DND-41 (cell line): Measurements from ENCODE around the gene MRPL58.

ENCODE experiments used
- ATAC-seq: fragments of 200-7000 bp; cut with Tn5 transposase; 3 replicates; pipeline ENCODE4 v1.9.1; 2021; ENCODE audit warnings: low read depth; ENCODE audit not compliant: insufficient read depth
- DNase-seq: peaks from one replicate; pipeline ENCODE4 v3.0.0-alpha.2; 2020
- H2AFZ ChIP-seq: 2 replicates; pipeline ENCODE4 v1.6.0; 2012; ENCODE audit warnings: low read depth, low read length
- H3K27ac ChIP-seq: 2 replicates; pipeline ENCODE4 v1.5.1; 2012; ENCODE audit warnings: low read length, inconsistent platforms
- H3K27me3 ChIP-seq: fragments of 200-600 bp; sonication (generic); 2 replicates; pipeline ENCODE4 v1.6.0; 2012; ENCODE audit warnings: low read length, mild to moderate bottlenecking, inconsistent platforms; ENCODE audit not compliant: insufficient read depth, poor library complexity
- H3K36me3 ChIP-seq: 2 replicates; pipeline ENCODE4 v1.5.1; 2012; ENCODE audit warnings: low read length, inconsistent platforms; ENCODE audit not compliant: insufficient read depth
- H3K4me1 ChIP-seq: 2 replicates; pipeline ENCODE4 v1.5.1; 2012; ENCODE audit warnings: mild to moderate bottlenecking, low read length; ENCODE audit not compliant: insufficient read depth
- H3K4me2 ChIP-seq: 2 replicates; pipeline ENCODE4 v1.6.0; 2012; ENCODE audit warnings: mild to moderate bottlenecking, moderate library complexity, low read length, inconsistent platforms; ENCODE audit not compliant: insufficient read depth
- H3K4me3 ChIP-seq, 2 experiments: fragments of 200-600 bp in 1 of 2; shearing (Covaris generic) in 1 of 2; 2 replicates each; pipeline ENCODE4 v1.5.1; 2012 to 2016; ENCODE audit warnings: inconsistent platforms in 2 of 2, low read length in 2 of 2, mild to moderate bottlenecking in 2 of 2, low read depth in 1 of 2, moderate library complexity in 1 of 2
- H3K79me2 ChIP-seq: 2 replicates; pipeline ENCODE4 v1.6.0; 2012; ENCODE audit warnings: low read length, inconsistent platforms; ENCODE audit not compliant: insufficient read depth
- H3K9ac ChIP-seq: 2 replicates; pipeline ENCODE4 v1.6.0; 2012; ENCODE audit warnings: low read depth, mild to moderate bottlenecking, inconsistent platforms, low read length, moderate library complexity
- H3K9me3 ChIP-seq: 2 replicates; pipeline ENCODE4 v1.5.1; 2012; ENCODE audit warnings: low read length, moderate library complexity, mild to moderate bottlenecking, inconsistent platforms; ENCODE audit not compliant: insufficient read depth, severe bottlenecking
- H4K20me1 ChIP-seq: 2 replicates; pipeline ENCODE4 v1.6.0; 2012; ENCODE audit warnings: low read length; ENCODE audit not compliant: insufficient read depth
- CTCF ChIP-seq: IDR thresholded peaks from 2 replicates; pipeline ENCODE4 v1.5.1; 2012; ENCODE audit warnings: borderline replicate concordance, low read length, moderate library complexity, mild to moderate bottlenecking; ENCODE audit not compliant: poor library complexity, severe bottlenecking; ENCODE audit errors: extremely low read depth
- EZH2 ChIP-seq: IDR thresholded peaks from 3 replicates; pipeline ENCODE4 v1.6.1; 2012; ENCODE audit warnings: borderline replicate concordance, low read depth, mild to moderate bottlenecking, moderate library complexity, low read length, inconsistent platforms; ENCODE audit not compliant: severe bottlenecking

MRPL58 gene

GRCh38 chr17:75009139-75009724 lies 3.2 kb upstream of the MRPL58 start:
- DNase-seq: no peak
- no peak overlapping the region for H3K27ac ChIP-seq
- no peak overlapping the region for H3K4me2 ChIP-seq
- peaks cover 20% of the 10 kb centered on the region for H3K4me1 ChIP-seq
- H3K9ac ChIP-seq: no peak overlapping the region
- no peaks in the 10 kb centered on the region for H4K20me1 ChIP-seq
- no peaks in the 10 kb centered on the region for H3K27me3 ChIP-seq
- H3K36me3 ChIP-seq: peaks cover 5% of the 10 kb centered on the region; the same call in 1 of the 2 replicates
- ATAC-seq: no peak
- no peaks in the 10 kb centered on the region for H3K9me3 ChIP-seq
- no peak overlapping the region for H2AFZ ChIP-seq
- H3K79me2 ChIP-seq: peaks cover 15% of the 10 kb centered on the region
- TF ChIP-seq EZH2 (no peak), CTCF (no peak)
- H3K4me3 ChIP-seq: no peak overlapping the region

- DNase-seq (no peak), ATAC-seq (no peak)
- Histone ChIP-seq H3K36me3 (peaks cover 5% of the 10 kb centered on the region), H3K9me3 (no peaks in the 10 kb centered on the region), H3K27me3 (no peaks in the 10 kb centered on the region), H3K4me2 (no peak overlapping the region), H3K9ac (no peak overlapping the region), H3K4me3 (no peak overlapping the region), H3K79me2 (peaks cover 24% of the 10 kb centered on the region), H3K27ac (no peak overlapping the region), H4K20me1 (no peaks in the 10 kb centered on the region), H3K4me1 (peaks cover 26% of the 10 kb centered on the region), H2AFZ (peak overlapping the region; percentile 72)
- TF ChIP-seq EZH2 (no peak), CTCF (no peak)
Measured at GRCh38 chr17:75010683-75011400, 1.6 kb upstream of the MRPL58 start.

GRCh38 chr17:75011401-75012095 lies 922 bp upstream of the MRPL58 start:
- H3K9me3 ChIP-seq: no peaks in the 10 kb centered on the region
- peak overlapping the region; percentile 88 for H3K4me2 ChIP-seq
- H3K4me1 ChIP-seq: peaks cover 26% of the 10 kb centered on the region
- H2AFZ ChIP-seq: peak overlapping the region; percentile 72
- H3K27me3 ChIP-seq: no peaks in the 10 kb centered on the region
- ATAC-seq: no peak
- peaks cover 27% of the 10 kb centered on the region for H3K79me2 ChIP-seq
- H3K4me3 ChIP-seq: peak overlapping the region; percentile 87 to 96; a peak in 3 of 4 replicates
- H3K36me3 ChIP-seq: peaks cover 7% of the 10 kb centered on the region
- no peak for TF ChIP-seq EZH2
- TF ChIP-seq CTCF: no peak
- peak overlapping the region; percentile 81 for H3K9ac ChIP-seq
- no peaks in the 10 kb centered on the region for H4K20me1 ChIP-seq
- H3K27ac ChIP-seq: peak overlapping the region; percentile 81
- DNase-seq: no peak
